PC-3 (cell line): ENCODE results near the gene NEGR1. TPM values are rescaled to one million over a fixed set of nuclear protein-coding genes. Genes with fewer than 3 reads are reported as not detected.

Experiments used
- ATAC-seq: fragments of 200-7000 bp; cut with Tn5 transposase; 2 replicates; pipeline ENCODE4 v1.9.1; 2020; ENCODE audit warnings: mild to moderate bottlenecking, moderate library complexity
- BruUV-seq: library from RNA; stranded (reverse); fragments of 400-500 nt; replicated peaks from 2 replicates; lab custom pipeline; 2021; lab: Mats Ljungman, UMichigan
- CTCF ChIA-PET: fragments of 300-600 bp; sonication (Branson Sonifier 250); formaldehyde crosslinking; loops from one replicate; lab custom pipeline; 2022; ENCODE audit warnings: antibody characterized with exemption; lab: Charles Lee
- POLR2A ChIA-PET: fragments of 300-600 bp; sonication (Branson Sonifier 250); formaldehyde crosslinking; loops from one replicate; lab custom pipeline; 2022; ENCODE audit warnings: antibody characterized with exemption; ENCODE audit not compliant: unreplicated experiment; lab: Charles Lee
- DNase-seq: peaks from one replicate; pipeline ENCODE4 v3.0.0-alpha.2; 2015
- H2AFZ ChIP-seq: fragments of 300-600 bp; sonication (generic); 2 replicates; pipeline ENCODE4 v1.6.0; 2016; ENCODE audit warnings: antibody characterized with exemption, low read length
- H3F3A ChIP-seq: fragments of 300-600 bp; sonication (generic); one replicate; pipeline ENCODE4 v1.6.0; 2017; ENCODE audit warnings: antibody characterized with exemption, low read length, control low read depth, mild to moderate bottlenecking; ENCODE audit not compliant: unreplicated experiment
- H3K27ac ChIP-seq: fragments of 300-600 bp; sonication (generic); 2 replicates; pipeline ENCODE4 v1.5.1; 2016; ENCODE audit warnings: mild to moderate bottlenecking, low read length
- H3K27me3 ChIP-seq: fragments of 300-600 bp; sonication (generic); 2 replicates; pipeline ENCODE4 v1.6.1; 2016; ENCODE audit warnings: low read length, mixed read lengths
- H3K36me3 ChIP-seq: fragments of 300-600 bp; sonication (generic); 2 replicates; pipeline ENCODE4 v1.6.1; 2016; ENCODE audit warnings: low read depth, mixed run types, low read length, mixed read lengths
- H3K4me1 ChIP-seq: fragments of 300-600 bp; sonication (generic); 2 replicates; pipeline ENCODE4 v1.5.1; 2016; ENCODE audit warnings: low read length; ENCODE audit not compliant: insufficient read depth
- H3K4me2 ChIP-seq: fragments of 300-600 bp; sonication (generic); 2 replicates; pipeline ENCODE4 v1.6.0; 2016; ENCODE audit warnings: low read length
- H3K4me3 ChIP-seq: fragments of 300-600 bp; sonication (generic); 2 replicates; pipeline ENCODE4 v1.5.1; 2016; ENCODE audit warnings: mild to moderate bottlenecking, low read length, mixed read lengths
- H3K79me2 ChIP-seq: fragments of 300-600 bp; sonication (generic); 2 replicates; pipeline ENCODE4 v1.6.1; 2017; ENCODE audit warnings: low read length, mixed read lengths
- H3K9ac ChIP-seq: fragments of 300-600 bp; sonication (generic); 2 replicates; pipeline ENCODE4 v1.6.0; 2016; ENCODE audit warnings: mild to moderate bottlenecking, low read length
- H3K9me2 ChIP-seq: fragments of 300-600 bp; sonication (generic); replicated peaks from 2 replicates; pipeline ENCODE4 v1.6.1; 2016; ENCODE audit warnings: mixed run types, low read length, mixed read lengths
- H3K9me3 ChIP-seq: fragments of 300-600 bp; sonication (generic); 2 replicates; pipeline ENCODE4 v1.6.1; 2016; ENCODE audit warnings: low read length, mixed read lengths
- H4K20me1 ChIP-seq: fragments of 300-600 bp; sonication (generic); 2 replicates; pipeline ENCODE4 v1.6.1; 2016; ENCODE audit warnings: low read length, mixed read lengths
- CTCF ChIP-seq: fragments of 300-600 bp; sonication (generic); conservative IDR thresholded peaks from 2 replicates; pipeline ENCODE4 v1.5.1; 2017; ENCODE audit warnings: antibody characterized with exemption, low read depth, mild to moderate bottlenecking, low read length
- EZH2 ChIP-seq: fragments of 300-600 bp; sonication (generic); IDR thresholded peaks from one replicate; pipeline ENCODE4 v1.6.1; 2017; ENCODE audit warnings: antibody characterized with exemption, mild to moderate bottlenecking, low read length; ENCODE audit not compliant: unreplicated experiment
- EZH2phosphoT487 ChIP-seq: fragments of 300-600 bp; sonication (generic); IDR thresholded peaks from 2 replicates; pipeline ENCODE4 v1.6.1; 2018; ENCODE audit warnings: mild to moderate bottlenecking, antibody characterized with exemption, low read length, borderline replicate concordance
- intact Hi-C: fragments of 100-400 bp; cut with micrococcal nuclease; formaldehyde crosslinking; loops from 2 replicates; pipeline ENCODE4 v1.9.0; 2023
- total RNA-seq: library from RNA; depleted of rRNA; stranded (reverse); fragments of >200 nt; gene quantifications from 2 replicates; pipeline ENCODE4 v1.2.3, GENCODE V29; 2014

Gene NEGR1
- total RNA-seq, 1 experiment from 2014 or later: 3.4 TPM

- DNase-seq (no peak), ATAC-seq (no peak)
- Histone ChIP-seq H3F3A (no peaks in the 10 kb centered on the region), H3K27ac (no peak overlapping the region), H3K9me2 (no peaks in the 10 kb centered on the region), H2AFZ (no peak overlapping the region), H3K9ac (no peak overlapping the region), H3K79me2 (no peaks in the 10 kb centered on the region), H3K9me3 (no peaks in the 10 kb centered on the region), H3K36me3 (no peaks in the 10 kb centered on the region), H4K20me1 (no peaks in the 10 kb centered on the region), H3K27me3 (no peaks in the 10 kb centered on the region), H3K4me3 (no peak overlapping the region), H3K4me2 (no peak overlapping the region), H3K4me1 (no peaks in the 10 kb centered on the region)
- intact Hi-C loops: no loop called here
- TF ChIP-seq EZH2: no peak
- TF ChIP-seq EZH2phosphoT487: no peak
- TF ChIP-seq CTCF: no peak
- POLR2A ChIA-PET: no interaction called here
- CTCF ChIA-PET: no interaction called here
- no TSS peak for BruUV-seq
These were observed 172.4 kb downstream of the NEGR1 start for GRCh38 chr1:72109916-72110315.

GRCh38 chr1:72105201-72105600 is 177.1 kb downstream of the NEGR1 start:
- intact Hi-C loops: no loop called here
- no peak overlapping the region for H3K27ac ChIP-seq
- no peaks in the 10 kb centered on the region for H3K9me2 ChIP-seq
- no peak overlapping the region for H3K4me2 ChIP-seq
- no peaks in the 10 kb centered on the region for H3F3A ChIP-seq
- no peaks in the 10 kb centered on the region for H4K20me1 ChIP-seq
- H2AFZ ChIP-seq: no peak overlapping the region
- BruUV-seq: no TSS peak
- no peaks in the 10 kb centered on the region for H3K36me3 ChIP-seq
- ChIA-PET CTCF (no interaction called here), POLR2A (no interaction called here)
- DNase-seq: no peak
- no peaks in the 10 kb centered on the region for H3K27me3 ChIP-seq
- no peak overlapping the region for H3K4me3 ChIP-seq
- no peak overlapping the region for H3K9ac ChIP-seq
- ATAC-seq: no peak
- no peaks in the 10 kb centered on the region for H3K4me1 ChIP-seq
- H3K9me3 ChIP-seq: no peaks in the 10 kb centered on the region
- TF ChIP-seq EZH2phosphoT487 (no peak), CTCF (no peak), EZH2 (no peak)
- no peaks in the 10 kb centered on the region for H3K79me2 ChIP-seq

- Histone ChIP-seq H3F3A (no peaks in the 10 kb centered on the region), H3K4me2 (no peak overlapping the region), H3K4me1 (no peaks in the 10 kb centered on the region), H2AFZ (no peak overlapping the region), H3K36me3 (no peaks in the 10 kb centered on the region), H3K9me3 (no peaks in the 10 kb centered on the region), H3K79me2 (no peaks in the 10 kb centered on the region), H3K4me3 (no peak overlapping the region), H3K9ac (no peak overlapping the region), H3K27ac (no peak overlapping the region), H4K20me1 (no peaks in the 10 kb centered on the region), H3K27me3 (no peaks in the 10 kb centered on the region), H3K9me2 (no peaks in the 10 kb centered on the region)
- no peak for TF ChIP-seq CTCF
- TF ChIP-seq EZH2: no peak
- TF ChIP-seq EZH2phosphoT487: no peak
- POLR2A ChIA-PET: no interaction called here
- ATAC-seq: no peak
- CTCF ChIA-PET: no interaction called here
- DNase-seq: no peak
- BruUV-seq: no TSS peak
- intact Hi-C loops: no loop called here
These were observed 180.3 kb downstream of the NEGR1 start for GRCh38 chr1:72101840-72102632.
